Measurements from ENCODE around the gene ZNF710.

The ZNF710 gene

DNA sequence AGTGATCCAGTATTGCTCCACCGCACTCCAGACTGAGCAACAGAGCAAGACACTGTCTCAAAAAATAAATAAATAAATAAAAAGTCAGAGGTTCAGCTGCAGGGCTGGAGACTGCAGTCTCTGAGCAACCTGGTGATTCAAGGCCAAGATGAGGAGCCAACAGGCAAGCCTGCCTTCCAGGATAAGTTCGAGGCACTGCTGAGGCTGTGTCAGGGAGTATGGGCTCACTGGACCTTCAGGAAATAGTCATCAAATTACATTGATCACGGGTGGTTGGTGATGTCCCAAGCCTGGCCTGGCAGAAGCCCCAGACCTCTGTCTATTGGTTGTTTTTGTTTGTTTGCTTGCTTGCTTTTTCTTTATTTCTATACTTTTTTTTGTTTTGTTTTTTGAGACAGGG is 59.7 kb downstream of the ZNF710 start:
- Histone ChIP-seq H3K4me2 (ENCODE audit: low read length) (peak overlapping the region; percentile 95), H4K20me1 (ENCODE audit: control insufficient read depth, insufficient read depth, low read depth, low read length) (no peaks in the 10 kb centered on the region), H3K9me3 (ENCODE audit: control insufficient read depth, insufficient read depth, low read length) (no peaks in the 10 kb centered on the region), H3K27ac (ENCODE audit: low read depth, low read length) (peak overlapping the region; percentile 91), H3K27me3 (ENCODE audit: control insufficient read depth, low read length) (no peaks in the 10 kb centered on the region), H3F3A (ENCODE audit: control insufficient read depth, insufficient read depth) (peaks cover 15% of the 10 kb centered on the region), H3K9me2 (replicated peaks; ENCODE audit: control insufficient read depth, low read length) (no peaks in the 10 kb centered on the region), H3K4me3 (ENCODE audit: low read length) (no peak overlapping the region), H3K36me3 (ENCODE audit: control insufficient read depth, low read length) (peaks cover 5% of the 10 kb centered on the region), H3K4me1 (ENCODE audit: control insufficient read depth, low read length) (peaks cover 85% of the 10 kb centered on the region), H3K79me2 (ENCODE audit: control insufficient read depth, low read length) (peaks cover 60% of the 10 kb centered on the region)
- TF ChIP-seq EZH2phosphoT487 (IDR thresholded peaks at IDR 0.05; ENCODE audit: borderline replicate concordance, low read length), result no peak
- TF ChIP-seq, protein P1, sequence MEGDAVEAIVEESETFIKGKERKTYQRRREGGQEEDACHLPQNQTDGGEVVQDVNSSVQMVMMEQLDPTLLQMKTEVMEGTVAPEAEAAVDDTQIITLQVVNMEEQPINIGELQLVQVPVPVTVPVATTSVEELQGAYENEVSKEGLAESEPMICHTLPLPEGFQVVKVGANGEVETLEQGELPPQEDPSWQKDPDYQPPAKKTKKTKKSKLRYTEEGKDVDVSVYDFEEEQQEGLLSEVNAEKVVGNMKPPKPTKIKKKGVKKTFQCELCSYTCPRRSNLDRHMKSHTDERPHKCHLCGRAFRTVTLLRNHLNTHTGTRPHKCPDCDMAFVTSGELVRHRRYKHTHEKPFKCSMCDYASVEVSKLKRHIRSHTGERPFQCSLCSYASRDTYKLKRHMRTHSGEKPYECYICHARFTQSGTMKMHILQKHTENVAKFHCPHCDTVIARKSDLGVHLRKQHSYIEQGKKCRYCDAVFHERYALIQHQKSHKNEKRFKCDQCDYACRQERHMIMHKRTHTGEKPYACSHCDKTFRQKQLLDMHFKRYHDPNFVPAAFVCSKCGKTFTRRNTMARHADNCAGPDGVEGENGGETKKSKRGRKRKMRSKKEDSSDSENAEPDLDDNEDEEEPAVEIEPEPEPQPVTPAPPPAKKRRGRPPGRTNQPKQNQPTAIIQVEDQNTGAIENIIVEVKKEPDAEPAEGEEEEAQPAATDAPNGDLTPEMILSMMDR (IDR thresholded peaks at IDR 0.05; ENCODE audit: low read depth, low read length, poor library complexity, severe bottlenecking), result no peak

DNA sequence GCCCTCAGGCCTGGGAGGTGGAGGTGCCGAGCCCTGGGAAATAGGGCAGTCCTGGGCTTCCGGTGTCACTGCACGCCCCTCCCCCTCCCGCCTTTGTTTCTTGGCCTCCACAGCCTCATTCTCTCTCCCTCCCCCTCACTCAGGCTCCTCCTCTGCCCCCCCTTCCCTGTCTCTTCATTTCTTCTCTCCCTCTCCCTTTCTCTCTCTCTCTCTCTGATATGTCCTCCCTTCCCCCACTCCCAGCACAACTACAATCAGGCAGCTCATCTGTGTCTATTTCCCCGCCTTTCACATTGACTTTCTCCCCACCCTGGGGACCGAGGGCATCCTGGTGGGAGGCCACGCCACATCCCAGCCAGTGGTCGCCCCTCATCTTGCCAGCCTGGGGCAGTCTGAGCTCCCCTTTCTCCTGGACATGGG is 60.9 kb downstream of the ZNF710 start:
- H3K4me2 ChIP-seq (ENCODE audit: low read length), result peak overlapping the region; percentile 95
- H3K36me3 ChIP-seq (ENCODE audit: control insufficient read depth, low read length), result peaks cover 5% of the 10 kb centered on the region
- peaks cover 83% of the 10 kb centered on the region for H3K4me1 ChIP-seq (ENCODE audit: control insufficient read depth, low read length)
- peak overlapping the region; percentile 91 for H3K27ac ChIP-seq (ENCODE audit: low read depth, low read length)
- H4K20me1 ChIP-seq (ENCODE audit: control insufficient read depth, insufficient read depth, low read depth, low read length), result no peaks in the 10 kb centered on the region
- H3K4me3 ChIP-seq (ENCODE audit: low read length), result peak overlapping the region; percentile 68
- peaks cover 54% of the 10 kb centered on the region for H3K79me2 ChIP-seq (ENCODE audit: control insufficient read depth, low read length)
- no peaks in the 10 kb centered on the region for H3K9me2 ChIP-seq (replicated peaks; ENCODE audit: control insufficient read depth, low read length)
- peaks cover 15% of the 10 kb centered on the region for H3F3A ChIP-seq (ENCODE audit: control insufficient read depth, insufficient read depth)
- no peaks in the 10 kb centered on the region for H3K9me3 ChIP-seq (ENCODE audit: control insufficient read depth, insufficient read depth, low read length)
- no peaks in the 10 kb centered on the region for H3K27me3 ChIP-seq (ENCODE audit: control insufficient read depth, low read length)
- TF ChIP-seq, protein P1 (IDR thresholded peaks at IDR 0.05; ENCODE audit: low read depth, low read length, poor library complexity, severe bottlenecking), result no peak
- TF ChIP-seq EZH2phosphoT487 (IDR thresholded peaks at IDR 0.05; ENCODE audit: borderline replicate concordance, low read length), result no peak

- H3K4me2 ChIP-seq (ENCODE audit: low read length), result peak overlapping the region; percentile 95
- peak overlapping the region; percentile 91 for H3K27ac ChIP-seq (ENCODE audit: low read depth, low read length)
- H3K9me2 ChIP-seq (replicated peaks; ENCODE audit: control insufficient read depth, low read length), result no peaks in the 10 kb centered on the region
- H3F3A ChIP-seq (ENCODE audit: control insufficient read depth, insufficient read depth), result peaks cover 15% of the 10 kb centered on the region
- peak overlapping the region; percentile 68 for H3K4me3 ChIP-seq (ENCODE audit: low read length)
- peaks cover 52% of the 10 kb centered on the region for H3K79me2 ChIP-seq (ENCODE audit: control insufficient read depth, low read length)
- H4K20me1 ChIP-seq (ENCODE audit: control insufficient read depth, insufficient read depth, low read depth, low read length), result no peaks in the 10 kb centered on the region
- H3K4me1 ChIP-seq (ENCODE audit: control insufficient read depth, low read length), result peaks cover 82% of the 10 kb centered on the region
- no peaks in the 10 kb centered on the region for H3K27me3 ChIP-seq (ENCODE audit: control insufficient read depth, low read length)
- peaks cover 5% of the 10 kb centered on the region for H3K36me3 ChIP-seq (ENCODE audit: control insufficient read depth, low read length)
- no peaks in the 10 kb centered on the region for H3K9me3 ChIP-seq (ENCODE audit: control insufficient read depth, insufficient read depth, low read length)
- no peak for TF ChIP-seq EZH2phosphoT487 (IDR thresholded peaks at IDR 0.05; ENCODE audit: borderline replicate concordance, low read length)
- TF ChIP-seq, protein P1 (IDR thresholded peaks at IDR 0.05; ENCODE audit: low read depth, low read length, poor library complexity, severe bottlenecking), result no peak
Observed at GRCh38 chr15:90062462-90062932, 61.4 kb downstream of the ZNF710 start.
